HEK293 (cell line): Measurements from ENCODE around the gene OTOP3.

Experiments
- CTCF ChIA-PET: fragments of 350-600 bp; formaldehyde crosslinking; extraction: SDS; loops from one replicate; lab custom pipeline; 2021; ENCODE audit warnings: antibody characterized with exemption; lab: Yijun Ruan, JAX
- POLR2A ChIA-PET: fragments of 300-600 bp; formaldehyde crosslinking; extraction: SDS; loops from one replicate; lab custom pipeline; 2020; ENCODE audit warnings: antibody characterized with exemption, inconsistent platforms; lab: Yijun Ruan, JAX
- H3K27ac ChIP-seq: fragments of 200-500 bp; sonication (Bioruptor generic); 2 replicates; pipeline ENCODE4 v1.5.1; 2014; ENCODE audit warnings: low read depth, low read length, control low read depth, inconsistent platforms; ENCODE audit errors: extremely low read depth
- H3K36me3 ChIP-seq, 2 experiments: fragments of 200-500 bp in 1 of 2; sonication (Bioruptor generic) in 1 of 2; 1 replicate in 1 of 2; 2 replicates in 1 of 2; pipeline ENCODE4 v1.5.1; 2014 to 2017; ENCODE audit warnings: inconsistent platforms in 2 of 2, low read length in 2 of 2; ENCODE audit not compliant: control insufficient read depth in 2 of 2, insufficient read depth in 1 of 2
- H3K4me1 ChIP-seq: fragments of 200-500 bp; sonication (Bioruptor generic); 2 replicates; pipeline ENCODE4 v1.5.1; 2014; ENCODE audit warnings: mild to moderate bottlenecking, low read length, inconsistent platforms; ENCODE audit not compliant: control insufficient read depth, insufficient read depth
- H3K4me3 ChIP-seq: 2 replicates; pipeline ENCODE4 v1.5.1; 2011; ENCODE audit warnings: low read depth, mild to moderate bottlenecking, control low read depth, low read length, moderate library complexity
- H3K9me3 ChIP-seq: fragments of 200-500 bp; sonication (Bioruptor generic); 2 replicates; pipeline ENCODE4 v1.5.1; 2014; ENCODE audit warnings: low read depth, low read length, inconsistent platforms; ENCODE audit not compliant: control insufficient read depth, insufficient read depth
- GLI2 ChIP-seq: fragments of 450-650 bp; formaldehyde crosslinking; IDR thresholded peaks from 2 replicates; pipeline ENCODE4; 2017; ENCODE audit warnings: missing biosample characterization, missing genetic modification characterization, low read depth, borderline replicate concordance
- GLIS2 ChIP-seq: fragments of 450-650 bp; formaldehyde crosslinking; IDR thresholded peaks from 2 replicates; pipeline ENCODE4 v1.5.1; 2016; ENCODE audit warnings: missing biosample characterization, missing genetic modification characterization
- OSR2 ChIP-seq: fragments of 450-650 bp; formaldehyde crosslinking; IDR thresholded peaks from 2 replicates; pipeline ENCODE4 v1.5.1; 2016; ENCODE audit warnings: missing biosample characterization, missing genetic modification characterization
- ZBTB21 ChIP-seq: fragments of 450-650 bp; formaldehyde crosslinking; IDR thresholded peaks from 2 replicates; pipeline ENCODE4 v1.5.1; 2017; ENCODE audit warnings: missing biosample characterization, missing genetic modification characterization
- ZBTB48 ChIP-seq: fragments of 450-650 bp; formaldehyde crosslinking; IDR thresholded peaks from 2 replicates; pipeline ENCODE4 v1.5.1; 2016; ENCODE audit warnings: missing biosample characterization, missing genetic modification characterization
- ZFP69B ChIP-seq: fragments of 450-650 bp; formaldehyde crosslinking; IDR thresholded peaks from 2 replicates; pipeline ENCODE4 v1.5.1; 2016; ENCODE audit warnings: missing biosample characterization, missing genetic modification characterization
- ZIC2 ChIP-seq: fragments of 450-650 bp; formaldehyde crosslinking; IDR thresholded peaks from 2 replicates; pipeline ENCODE4 v1.5.1; 2016; ENCODE audit warnings: missing biosample characterization, missing genetic modification characterization
- ZNF112 ChIP-seq: fragments of 450-650 bp; formaldehyde crosslinking; IDR thresholded peaks from 2 replicates; pipeline ENCODE4 v1.5.0; 2017; ENCODE audit warnings: missing biosample characterization, missing genetic modification characterization
- ZNF19 ChIP-seq: fragments of 450-650 bp; formaldehyde crosslinking; IDR thresholded peaks from 2 replicates; pipeline ENCODE4; 2016; ENCODE audit warnings: missing biosample characterization, missing genetic modification characterization, low read depth
- ZNF2 ChIP-seq: fragments of 450-650 bp; formaldehyde crosslinking; IDR thresholded peaks from 2 replicates; pipeline ENCODE4 v1.5.1; 2016; ENCODE audit warnings: missing biosample characterization, missing genetic modification characterization
- ZNF202 ChIP-seq: fragments of 450-650 bp; formaldehyde crosslinking; IDR thresholded peaks from 2 replicates; pipeline ENCODE4 v1.5.1; 2016; ENCODE audit warnings: missing biosample characterization, missing genetic modification characterization, borderline replicate concordance
- ZNF248 ChIP-seq: fragments of 450-650 bp; formaldehyde crosslinking; IDR thresholded peaks from 2 replicates; pipeline ENCODE4 v1.5.1; 2017; ENCODE audit warnings: missing biosample characterization, missing genetic modification characterization
- ZNF335 ChIP-seq: fragments of 450-650 bp; formaldehyde crosslinking; conservative IDR thresholded peaks from 2 replicates; pipeline ENCODE4 v1.5.1; 2016; ENCODE audit warnings: missing biosample characterization, missing genetic modification characterization
- ZNF341 ChIP-seq: fragments of 450-650 bp; formaldehyde crosslinking; IDR thresholded peaks from 2 replicates; pipeline ENCODE4; 2016; ENCODE audit warnings: low read depth, missing biosample characterization, missing genetic modification characterization
- ZNF366 ChIP-seq: fragments of 450-650 bp; formaldehyde crosslinking; conservative IDR thresholded peaks from 2 replicates; pipeline ENCODE4 v1.5.1; 2016; ENCODE audit warnings: missing biosample characterization, missing genetic modification characterization
- ZNF394 ChIP-seq: fragments of 450-650 bp; formaldehyde crosslinking; IDR thresholded peaks from 2 replicates; pipeline ENCODE4 v1.5.1; 2016; ENCODE audit warnings: missing biosample characterization, missing genetic modification characterization, mild to moderate bottlenecking, moderate library complexity, borderline replicate concordance
- ZNF423 ChIP-seq: fragments of 450-650 bp; formaldehyde crosslinking; IDR thresholded peaks from 2 replicates; pipeline ENCODE4 v1.5.1; 2016; ENCODE audit warnings: missing biosample characterization, missing genetic modification characterization
- ZNF571 ChIP-seq: fragments of 450-650 bp; formaldehyde crosslinking; IDR thresholded peaks from 2 replicates; pipeline ENCODE4 v1.5.0; 2017; ENCODE audit warnings: missing biosample characterization, missing genetic modification characterization
- ZNF791 ChIP-seq: fragments of 450-650 bp; formaldehyde crosslinking; IDR thresholded peaks from 2 replicates; pipeline ENCODE4 v1.5.1; 2016; ENCODE audit warnings: missing biosample characterization, missing genetic modification characterization
- ZNF843 ChIP-seq: fragments of 450-650 bp; formaldehyde crosslinking; IDR thresholded peaks from 2 replicates; pipeline ENCODE4 v1.5.1; 2016; ENCODE audit warnings: missing biosample characterization, missing genetic modification characterization
- TF ChIP-seq, protein P1 (sequence below): fragments of 450-650 bp; formaldehyde crosslinking; IDR thresholded peaks from 2 replicates; pipeline ENCODE4 v1.5.1; 2016; ENCODE audit warnings: missing biosample characterization, missing genetic modification characterization, low read depth
- TF ChIP-seq, protein P2 (sequence below): fragments of 450-650 bp; formaldehyde crosslinking; IDR thresholded peaks from 2 replicates; pipeline ENCODE4 v1.5.1; 2016; ENCODE audit warnings: missing biosample characterization, missing genetic modification characterization
- TF ChIP-seq, protein P3 (sequence below): fragments of 450-650 bp; IDR thresholded peaks from 2 replicates; pipeline ENCODE4 v1.5.1; 2018; ENCODE audit warnings: missing biosample characterization, missing genetic modification characterization
- TF ChIP-seq, protein P4 (sequence below): fragments of 450-650 bp; formaldehyde crosslinking; IDR thresholded peaks from 2 replicates; pipeline ENCODE4 v1.5.1; 2016; ENCODE audit warnings: missing biosample characterization, missing genetic modification characterization
- TF ChIP-seq, protein P5 (sequence below): fragments of 450-650 bp; formaldehyde crosslinking; conservative IDR thresholded peaks from 2 replicates; pipeline ENCODE4 v1.5.1; 2016; ENCODE audit warnings: low read depth, missing biosample characterization, missing genetic modification characterization
- TF ChIP-seq, protein P6 (sequence below): fragments of 450-650 bp; formaldehyde crosslinking; IDR thresholded peaks from 2 replicates; pipeline ENCODE4 v1.5.1; 2017; ENCODE audit warnings: missing biosample characterization, mild to moderate bottlenecking, missing genetic modification characterization, moderate library complexity

OTOP3 gene

DNA sequence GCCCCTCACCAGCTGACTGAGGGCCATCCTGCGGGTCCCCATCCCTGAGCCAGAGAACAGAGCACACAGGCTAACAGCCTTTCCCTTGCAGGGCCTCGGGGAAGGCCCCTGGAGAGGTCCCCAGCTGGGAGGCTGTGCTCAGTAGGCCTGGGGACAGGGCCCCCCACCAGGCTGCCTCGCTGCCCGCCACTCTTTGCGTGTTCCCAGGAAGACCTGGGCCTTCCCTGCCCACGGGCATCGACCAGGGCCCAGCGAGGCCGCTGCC lies 36.1 kb downstream of the OTOP3 start:
- no peaks in the 10 kb centered on the region for H3K36me3 ChIP-seq
- ChIA-PET POLR2A (interaction anchor here (0.6 to 5.4 kb wide), 15 partner anchors 11 to 290 kb away, joined by 3 to 50 read pairs (median 5); partner anchors contain the start of genes CDR2L, FDXR, GGA3 and MRPL58), CTCF (interaction anchor here (0.7 to 4.2 kb wide), 4 partner anchors 10 to 200 kb away, joined by 3 to 42 read pairs (median 5); no protein-coding TSS in a partner anchor)
- no peaks in the 10 kb centered on the region for H3K9me3 ChIP-seq
- H3K27ac ChIP-seq, result peak overlapping the region; percentile 16; the same call in 1 of the 2 replicates
- H3K4me3 ChIP-seq, result peak overlapping the region; percentile 74
- peaks cover 4% of the 10 kb centered on the region; the same call in 1 of the 2 replicates for H3K4me1 ChIP-seq
- TF ChIP-seq ZNF19, result no peak
- TF ChIP-seq ZNF202 (tag by site-specific recombination), result no peak
- TF ChIP-seq, protein P1, sequence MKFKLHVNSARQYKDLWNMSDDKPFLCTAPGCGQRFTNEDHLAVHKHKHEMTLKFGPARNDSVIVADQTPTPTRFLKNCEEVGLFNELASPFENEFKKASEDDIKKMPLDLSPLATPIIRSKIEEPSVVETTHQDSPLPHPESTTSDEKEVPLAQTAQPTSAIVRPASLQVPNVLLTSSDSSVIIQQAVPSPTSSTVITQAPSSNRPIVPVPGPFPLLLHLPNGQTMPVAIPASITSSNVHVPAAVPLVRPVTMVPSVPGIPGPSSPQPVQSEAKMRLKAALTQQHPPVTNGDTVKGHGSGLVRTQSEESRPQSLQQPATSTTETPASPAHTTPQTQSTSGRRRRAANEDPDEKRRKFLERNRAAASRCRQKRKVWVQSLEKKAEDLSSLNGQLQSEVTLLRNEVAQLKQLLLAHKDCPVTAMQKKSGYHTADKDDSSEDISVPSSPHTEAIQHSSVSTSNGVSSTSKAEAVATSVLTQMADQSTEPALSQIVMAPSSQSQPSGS (tag by site-specific recombination), result no peak
- TF ChIP-seq ZNF843 (tag by site-specific recombination), result no peak
- no peak for TF ChIP-seq ZNF571 (tag by site-specific recombination)
- TF ChIP-seq ZNF423 (tag by site-specific recombination), result peak; percentile 59; the same call in 1 of the 2 replicates
- TF ChIP-seq, protein P2, sequence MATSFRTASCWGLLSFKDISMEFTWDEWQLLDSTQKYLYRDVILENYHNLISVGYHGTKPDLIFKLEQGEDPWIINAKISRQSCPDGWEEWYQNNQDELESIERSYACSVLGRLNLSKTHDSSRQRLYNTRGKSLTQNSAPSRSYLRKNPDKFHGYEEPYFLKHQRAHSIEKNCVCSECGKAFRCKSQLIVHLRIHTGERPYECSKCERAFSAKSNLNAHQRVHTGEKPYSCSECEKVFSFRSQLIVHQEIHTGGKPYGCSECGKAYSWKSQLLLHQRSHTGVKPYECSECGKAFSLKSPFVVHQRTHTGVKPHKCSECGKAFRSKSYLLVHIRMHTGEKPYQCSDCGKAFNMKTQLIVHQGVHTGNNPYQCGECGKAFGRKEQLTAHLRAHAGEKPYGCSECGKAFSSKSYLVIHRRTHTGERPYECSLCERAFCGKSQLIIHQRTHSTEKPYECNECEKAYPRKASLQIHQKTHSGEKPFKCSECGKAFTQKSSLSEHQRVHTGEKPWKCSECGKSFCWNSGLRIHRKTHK (tag by site-specific recombination), result no peak
- TF ChIP-seq, protein P3, sequence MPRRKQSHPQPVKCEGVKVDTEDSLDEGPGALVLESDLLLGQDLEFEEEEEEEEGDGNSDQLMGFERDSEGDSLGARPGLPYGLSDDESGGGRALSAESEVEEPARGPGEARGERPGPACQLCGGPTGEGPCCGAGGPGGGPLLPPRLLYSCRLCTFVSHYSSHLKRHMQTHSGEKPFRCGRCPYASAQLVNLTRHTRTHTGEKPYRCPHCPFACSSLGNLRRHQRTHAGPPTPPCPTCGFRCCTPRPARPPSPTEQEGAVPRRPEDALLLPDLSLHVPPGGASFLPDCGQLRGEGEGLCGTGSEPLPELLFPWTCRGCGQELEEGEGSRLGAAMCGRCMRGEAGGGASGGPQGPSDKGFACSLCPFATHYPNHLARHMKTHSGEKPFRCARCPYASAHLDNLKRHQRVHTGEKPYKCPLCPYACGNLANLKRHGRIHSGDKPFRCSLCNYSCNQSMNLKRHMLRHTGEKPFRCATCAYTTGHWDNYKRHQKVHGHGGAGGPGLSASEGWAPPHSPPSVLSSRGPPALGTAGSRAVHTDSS (tag by site-specific recombination), result no peak
- no peak for TF ChIP-seq ZNF791 (tag by site-specific recombination)
- no peak for TF ChIP-seq GLI2 (tag by site-specific recombination)
- TF ChIP-seq ZBTB21 (tag by site-specific recombination), result no peak
- TF ChIP-seq ZFP69B, result no peak
- TF ChIP-seq ZNF248 (tag by site-specific recombination), result no peak
- TF ChIP-seq ZBTB48 (tag by site-specific recombination), result peak; percentile 32; the same call in 1 of the 2 replicates
- TF ChIP-seq ZNF341, result no peak; the same call in 1 of the 2 replicates
- TF ChIP-seq, protein P4, sequence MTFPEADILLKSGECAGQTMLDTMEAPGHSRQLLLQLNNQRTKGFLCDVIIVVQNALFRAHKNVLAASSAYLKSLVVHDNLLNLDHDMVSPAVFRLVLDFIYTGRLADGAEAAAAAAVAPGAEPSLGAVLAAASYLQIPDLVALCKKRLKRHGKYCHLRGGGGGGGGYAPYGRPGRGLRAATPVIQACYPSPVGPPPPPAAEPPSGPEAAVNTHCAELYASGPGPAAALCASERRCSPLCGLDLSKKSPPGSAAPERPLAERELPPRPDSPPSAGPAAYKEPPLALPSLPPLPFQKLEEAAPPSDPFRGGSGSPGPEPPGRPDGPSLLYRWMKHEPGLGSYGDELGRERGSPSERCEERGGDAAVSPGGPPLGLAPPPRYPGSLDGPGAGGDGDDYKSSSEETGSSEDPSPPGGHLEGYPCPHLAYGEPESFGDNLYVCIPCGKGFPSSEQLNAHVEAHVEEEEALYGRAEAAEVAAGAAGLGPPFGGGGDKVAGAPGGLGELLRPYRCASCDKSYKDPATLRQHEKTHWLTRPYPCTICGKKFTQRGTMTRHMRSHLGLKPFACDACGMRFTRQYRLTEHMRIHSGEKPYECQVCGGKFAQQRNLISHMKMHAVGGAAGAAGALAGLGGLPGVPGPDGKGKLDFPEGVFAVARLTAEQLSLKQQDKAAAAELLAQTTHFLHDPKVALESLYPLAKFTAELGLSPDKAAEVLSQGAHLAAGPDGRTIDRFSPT, result 0 out of 2 replicates have a peak, but pooled peaks have one; percentile 58
- TF ChIP-seq, protein P5, sequence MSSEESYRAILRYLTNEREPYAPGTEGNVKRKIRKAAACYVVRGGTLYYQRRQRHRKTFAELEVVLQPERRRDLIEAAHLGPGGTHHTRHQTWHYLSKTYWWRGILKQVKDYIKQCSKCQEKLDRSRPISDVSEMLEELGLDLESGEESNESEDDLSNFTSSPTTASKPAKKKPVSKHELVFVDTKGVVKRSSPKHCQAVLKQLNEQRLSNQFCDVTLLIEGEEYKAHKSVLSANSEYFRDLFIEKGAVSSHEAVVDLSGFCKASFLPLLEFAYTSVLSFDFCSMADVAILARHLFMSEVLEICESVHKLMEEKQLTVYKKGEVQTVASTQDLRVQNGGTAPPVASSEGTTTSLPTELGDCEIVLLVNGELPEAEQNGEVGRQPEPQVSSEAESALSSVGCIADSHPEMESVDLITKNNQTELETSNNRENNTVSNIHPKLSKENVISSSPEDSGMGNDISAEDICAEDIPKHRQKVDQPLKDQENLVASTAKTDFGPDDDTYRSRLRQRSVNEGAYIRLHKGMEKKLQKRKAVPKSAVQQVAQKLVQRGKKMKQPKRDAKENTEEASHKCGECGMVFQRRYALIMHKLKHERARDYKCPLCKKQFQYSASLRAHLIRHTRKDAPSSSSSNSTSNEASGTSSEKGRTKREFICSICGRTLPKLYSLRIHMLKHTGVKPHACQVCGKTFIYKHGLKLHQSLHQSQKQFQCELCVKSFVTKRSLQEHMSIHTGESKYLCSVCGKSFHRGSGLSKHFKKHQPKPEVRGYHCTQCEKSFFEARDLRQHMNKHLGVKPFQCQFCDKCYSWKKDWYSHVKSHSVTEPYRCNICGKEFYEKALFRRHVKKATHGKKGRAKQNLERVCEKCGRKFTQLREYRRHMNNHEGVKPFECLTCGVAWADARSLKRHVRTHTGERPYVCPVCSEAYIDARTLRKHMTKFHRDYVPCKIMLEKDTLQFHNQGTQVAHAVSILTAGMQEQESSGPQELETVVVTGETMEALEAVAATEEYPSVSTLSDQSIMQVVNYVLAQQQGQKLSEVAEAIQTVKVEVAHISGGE (tag by site-specific recombination), result no peak
- TF ChIP-seq ZIC2 (tag by site-specific recombination), result peak; percentile 95
- peak; percentile 98 for TF ChIP-seq ZNF335 (tag by site-specific recombination)
- TF ChIP-seq ZNF394 (tag by site-specific recombination), result no peak
- TF ChIP-seq ZNF366 (tag by site-specific recombination), result no peak
- no peak for TF ChIP-seq OSR2 (tag by site-specific recombination)
- TF ChIP-seq ZNF112 (tag by site-specific recombination), result no peak
- TF ChIP-seq, protein P6, sequence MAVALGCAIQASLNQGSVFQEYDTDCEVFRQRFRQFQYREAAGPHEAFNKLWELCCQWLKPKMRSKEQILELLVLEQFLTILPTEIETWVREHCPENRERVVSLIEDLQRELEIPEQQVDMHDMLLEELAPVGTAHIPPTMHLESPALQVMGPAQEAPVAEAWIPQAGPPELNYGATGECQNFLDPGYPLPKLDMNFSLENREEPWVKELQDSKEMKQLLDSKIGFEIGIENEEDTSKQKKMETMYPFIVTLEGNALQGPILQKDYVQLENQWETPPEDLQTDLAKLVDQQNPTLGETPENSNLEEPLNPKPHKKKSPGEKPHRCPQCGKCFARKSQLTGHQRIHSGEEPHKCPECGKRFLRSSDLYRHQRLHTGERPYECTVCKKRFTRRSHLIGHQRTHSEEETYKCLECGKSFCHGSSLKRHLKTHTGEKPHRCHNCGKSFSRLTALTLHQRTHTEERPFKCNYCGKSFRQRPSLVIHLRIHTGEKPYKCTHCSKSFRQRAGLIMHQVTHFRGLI, result no peak
- peak; percentile 84 for TF ChIP-seq GLIS2 (tag by site-specific recombination)
- TF ChIP-seq ZNF2 (tag by site-specific recombination), result peak; percentile 23; the same call in 1 of the 2 replicates
